IMR-90 (cell line): ENCODE data around the gene DESI1. TPM values are rescaled to one million over a fixed set of nuclear protein-coding genes. Genes with fewer than 3 reads are reported as not detected.

Experiments used
- ATAC-seq: fragments of 200-7000 bp; cut with Tn5 transposase; 2 replicates; pipeline ENCODE4 v1.9.1; 2020; ENCODE audit warnings: low read depth, mild to moderate bottlenecking, moderate library complexity
- BruUV-seq: library from RNA; stranded (reverse); fragments of 400-500 nt; replicated peaks from 2 replicates; lab custom pipeline; 2021; lab: Mats Ljungman, UMichigan
- CTCF ChIA-PET: fragments of 300-600 bp; formaldehyde crosslinking; extraction: SDS; loops from one replicate; lab custom pipeline; 2021; ENCODE audit warnings: antibody characterized with exemption; lab: Yijun Ruan, JAX
- POLR2A ChIA-PET: fragments of 300-600 bp; sonication (Branson Sonifier 250); formaldehyde crosslinking; loops from one replicate; lab custom pipeline; 2022; ENCODE audit warnings: antibody characterized with exemption; ENCODE audit not compliant: unreplicated experiment; lab: Charles Lee
- DNase-seq: peaks from one replicate; pipeline ENCODE4 v3.0.0; 2013
- H2AFZ ChIP-seq: replicated peaks from 2 replicates; pipeline ENCODE3; 2013; ENCODE audit warnings: low read length, mild to moderate bottlenecking; ENCODE audit not compliant: poor library complexity
- H2AK5ac ChIP-seq: 2 replicates; pipeline ENCODE4 v1.6.1; 2013; ENCODE audit warnings: low read depth, low read length, inconsistent platforms
- H2AK9ac ChIP-seq: replicated peaks from 2 replicates; pipeline ENCODE3; 2013; ENCODE audit warnings: mild to moderate bottlenecking, low read depth, low read length, moderate library complexity; ENCODE audit not compliant: poor library complexity
- H2BK120ac ChIP-seq: 2 replicates; pipeline ENCODE4 v1.6.1; 2013; ENCODE audit warnings: low read depth, low read length, inconsistent platforms
- H2BK15ac ChIP-seq: 3 replicates; pipeline ENCODE4 v1.6.1; 2013; ENCODE audit warnings: low read depth, low read length, inconsistent platforms
- H2BK20ac ChIP-seq: 2 replicates; pipeline ENCODE4 v1.6.1; 2013; ENCODE audit warnings: low read depth, mild to moderate bottlenecking, inconsistent platforms, low read length, moderate library complexity
- H2BK5ac ChIP-seq: 2 replicates; pipeline ENCODE4 v1.6.1; 2013; ENCODE audit warnings: mild to moderate bottlenecking, low read depth, low read length, inconsistent platforms; ENCODE audit not compliant: poor library complexity, severe bottlenecking
- H3K14ac ChIP-seq: replicated peaks from 2 replicates; pipeline ENCODE4 v1.6.1; 2013; ENCODE audit warnings: low read depth, low read length, inconsistent platforms
- H3K18ac ChIP-seq: 2 replicates; pipeline ENCODE4 v1.6.1; 2013; ENCODE audit warnings: low read depth, low read length, control low read depth
- H3K23ac ChIP-seq: 2 replicates; pipeline ENCODE4 v1.6.1; 2013; ENCODE audit warnings: low read depth, low read length, inconsistent platforms
- H3K27ac ChIP-seq: 2 replicates; pipeline ENCODE4 v1.5.1; 2013; ENCODE audit warnings: mild to moderate bottlenecking, control low read depth, low read length; ENCODE audit not compliant: insufficient read depth
- H3K27me3 ChIP-seq: 2 replicates; pipeline ENCODE4 v1.6.1; 2013; ENCODE audit warnings: low read length; ENCODE audit not compliant: control insufficient read depth, insufficient read depth
- H3K36me3 ChIP-seq: 2 replicates; pipeline ENCODE4 v1.6.1; 2013; ENCODE audit warnings: low read length, mixed read lengths; ENCODE audit not compliant: control insufficient read depth, insufficient read depth
- H3K4ac ChIP-seq: 2 replicates; pipeline ENCODE4 v1.6.1; 2013; ENCODE audit warnings: low read depth, low read length, inconsistent platforms
- H3K4me1 ChIP-seq: 2 replicates; pipeline ENCODE4 v1.6.1; 2013; ENCODE audit warnings: low read length, mixed read lengths; ENCODE audit not compliant: control insufficient read depth, insufficient read depth
- H3K4me2 ChIP-seq: 2 replicates; pipeline ENCODE4 v1.6.1; 2013; ENCODE audit warnings: low read depth, mild to moderate bottlenecking, control low read depth, low read length, moderate library complexity
- H3K4me3 ChIP-seq: 2 replicates; pipeline ENCODE4 v1.5.1; 2013; ENCODE audit warnings: low read depth, mild to moderate bottlenecking, control low read depth, low read length, moderate library complexity; ENCODE audit not compliant: insufficient read depth
- H3K56ac ChIP-seq: 2 replicates; pipeline ENCODE4 v1.6.1; 2013; ENCODE audit warnings: low read length, inconsistent platforms; ENCODE audit not compliant: insufficient read depth; ENCODE audit errors: extremely low read depth
- H3K79me1 ChIP-seq, 2 experiments: 2 replicates each; pipeline ENCODE4 v1.6.1; 2013; ENCODE audit warnings: low read length in 2 of 2, inconsistent platforms in 1 of 2, low read depth in 1 of 2
- H3K9ac ChIP-seq: 2 replicates; pipeline ENCODE4 v1.6.1; 2013; ENCODE audit warnings: low read depth, low read length, control low read depth
- H3K9me1 ChIP-seq: 2 replicates; pipeline ENCODE4 v1.6.1; 2013; ENCODE audit warnings: low read length, inconsistent platforms; ENCODE audit not compliant: insufficient read depth
- H3K9me3 ChIP-seq: 2 replicates; pipeline ENCODE4 v1.6.1; 2013; ENCODE audit warnings: low read length; ENCODE audit not compliant: control insufficient read depth, insufficient read depth
- H4K20me1 ChIP-seq: 2 replicates; pipeline ENCODE4 v1.6.1; 2013; ENCODE audit warnings: low read length, inconsistent platforms; ENCODE audit not compliant: insufficient read depth
- H4K5ac ChIP-seq: 2 replicates; pipeline ENCODE4 v1.6.1; 2013; ENCODE audit warnings: mild to moderate bottlenecking, low read depth, low read length, control low read depth
- H4K8ac ChIP-seq, 2 experiments: 2 replicates each; pipeline ENCODE4 v1.6.1; 2013; ENCODE audit warnings: low read depth in 2 of 2, low read length in 2 of 2, control low read depth in 1 of 2, inconsistent platforms in 1 of 2
- H4K91ac ChIP-seq: 2 replicates; pipeline ENCODE4 v1.6.1; 2013; ENCODE audit warnings: low read depth, low read length, inconsistent platforms; ENCODE audit not compliant: insufficient read depth
- BHLHE40 ChIP-seq: fragments of 150-350 bp; IDR thresholded peaks from 2 replicates; pipeline ENCODE4 v1.6.1; 2016; ENCODE audit warnings: mild to moderate bottlenecking, low read depth, low read length
- CEBPB ChIP-seq: IDR thresholded peaks from 2 replicates; pipeline ENCODE4 v1.6.1; 2012; ENCODE audit warnings: low read depth, low read length, improper control_type of control experiment
- CHD1 ChIP-seq: IDR thresholded peaks from 2 replicates; pipeline ENCODE4 v1.6.1; 2012; ENCODE audit warnings: low read depth, low read length, improper control_type of control experiment
- MAFK ChIP-seq: IDR thresholded peaks from 2 replicates; pipeline ENCODE4 v1.6.1; 2012; ENCODE audit warnings: low read depth, low read length, improper control_type of control experiment
- MAZ ChIP-seq: IDR thresholded peaks from 2 replicates; pipeline ENCODE4 v1.6.1; 2012; ENCODE audit warnings: low read depth, mild to moderate bottlenecking, low read length, improper control_type of control experiment, moderate library complexity, borderline replicate concordance
- MXI1 ChIP-seq: IDR thresholded peaks from 2 replicates; pipeline ENCODE4 v1.6.1; 2012; ENCODE audit warnings: low read depth, mild to moderate bottlenecking, low read length, moderate library complexity, borderline replicate concordance
- RAD21 ChIP-seq: IDR thresholded peaks from 2 replicates; pipeline ENCODE4 v1.6.1; 2012; ENCODE audit warnings: low read length, improper control_type of control experiment
- RCOR1 ChIP-seq: IDR thresholded peaks from 2 replicates; pipeline ENCODE4 v1.6.1; 2012; ENCODE audit warnings: mild to moderate bottlenecking, low read length, improper control_type of control experiment; ENCODE audit not compliant: insufficient replicate concordance
- RFX5 ChIP-seq: IDR thresholded peaks from 2 replicates; pipeline ENCODE4 v1.8.0; 2012; ENCODE audit warnings: low read depth, mild to moderate bottlenecking, low read length, moderate library complexity
- SMC3 ChIP-seq: fragments of 150-350 bp; IDR thresholded peaks from 2 replicates; pipeline ENCODE4 v1.6.1; 2016; ENCODE audit warnings: low read depth, mild to moderate bottlenecking, antibody characterized with exemption, low read length, moderate library complexity
- WGBS, 2 experiments: methylation state at CpG; one replicate each; pipeline versions ENCODE4 v1.1.5 to v1.1.7; 2013; ENCODE audit warnings: missing lambda C conversion rate in 2 of 2; ENCODE audit not compliant: insufficient read length in 1 of 2; ENCODE audit errors: extremely low coverage in 2 of 2; 5-methylcytosine and 5-hydroxymethylcytosine counted together
- dilution Hi-C: fragments of 300-500 bp; cut with HindIII; formaldehyde crosslinking; loops from one replicate; pipeline ENCODE4 v1.14.3; 2018; ENCODE audit warnings: low sequenced_read_pairs; ENCODE audit not compliant: unreplicated experiment
- in situ Hi-C: fragments of 300-500 bp; cut with MboI; formaldehyde crosslinking; loops from 3 replicates; pipeline ENCODE4 v1.14.3; 2019; ENCODE audit warnings: low sequenced_read_pairs, inconsistent platforms, mixed read lengths
- intact Hi-C: fragments of 100-400 bp; cut with micrococcal nuclease; formaldehyde crosslinking; loops from 2 replicates; pipeline ENCODE4 v1.10.0; 2022
- polyA plus RNA-seq, 3 experiments: library from polyadenylated mRNA; depleted of rRNA; stranded (reverse); fragments of >200 nt; gene quantifications; 2 replicates each; pipeline ENCODE4 v1.2.3, GENCODE V29; 2012; ENCODE audit warnings: low replicate concordance in 1 of 3
- total RNA-seq: library from RNA; depleted of rRNA; stranded (reverse); fragments of >200 nt; gene quantifications from 2 replicates; pipeline ENCODE4 v1.2.3, GENCODE V29; 2012
- TF ChIP-seq, protein P1 (sequence below): fragments of 150-350 bp; IDR thresholded peaks from 2 replicates; pipeline ENCODE4 v1.6.1; 2016; ENCODE audit warnings: low read depth, mild to moderate bottlenecking, low read length, moderate library complexity, borderline replicate concordance

Gene DESI1
- total and polyA plus RNA-seq, 2 of the 4 experiments (the other 2 are of a cell fraction): 14.5 to 24.9 TPM

GRCh38 chr22:41556561-41556960 lies 64.3 kb downstream of the DESI1 start:
- Histone ChIP-seq H2AFZ (peak overlapping the region; percentile 76), H2BK120ac (peak overlapping the region; percentile 100), H3K23ac (peak overlapping the region; percentile 98), H2BK5ac (peak overlapping the region; percentile 97), H3K36me3 (no peaks in the 10 kb centered on the region), H3K4me1 (peaks cover 26% of the 10 kb centered on the region), H3K56ac (peak overlapping the region; percentile 98), H3K4me2 (no peak overlapping the region), H3K79me1 (peaks cover 4 to 43% of the 10 kb centered on the region in 2 experiments; a peak in 3 of 4 replicates), H3K9ac (no peak overlapping the region), H4K8ac (peak overlapping the region; percentile 96 to 98), H4K20me1 (no peaks in the 10 kb centered on the region; the same call in 1 of the 2 replicates), H2BK20ac (peak overlapping the region; percentile 100), H3K27me3 (no peaks in the 10 kb centered on the region), H3K9me3 (no peaks in the 10 kb centered on the region), H3K9me1 (peaks cover 25% of the 10 kb centered on the region), H3K4ac (peak overlapping the region; percentile 100), H3K14ac (peak overlapping the region; percentile 97), H4K91ac (peak overlapping the region; percentile 100), H4K5ac (peak overlapping the region; percentile 99), H3K4me3 (no peak overlapping the region), H3K27ac (peak overlapping the region; percentile 99), H3K18ac (peak overlapping the region; percentile 98), H2BK15ac (peak overlapping the region; percentile 100), H2AK5ac (peak overlapping the region; percentile 100), H2AK9ac (peak overlapping the region; percentile 98)
- no TSS peak for BruUV-seq
- no peak for ATAC-seq
- POLR2A ChIA-PET: no interaction called here
- dilution Hi-C loops (no loop called here), intact Hi-C loops (no loop called here), in situ Hi-C loops (no loop called here)
- CTCF ChIA-PET: interaction anchor here (1.2 to 2.2 kb wide), 2 partner anchors 13 to 153 kb away, joined by 4 to 8 read pairs; partner anchors contain the start of gene POLR3H
- TF ChIP-seq BHLHE40: no peak
- TF ChIP-seq RCOR1: no peak
- TF ChIP-seq RFX5: no peak
- no peak for TF ChIP-seq CHD1
- no peak for TF ChIP-seq SMC3
- TF ChIP-seq, protein P1, sequence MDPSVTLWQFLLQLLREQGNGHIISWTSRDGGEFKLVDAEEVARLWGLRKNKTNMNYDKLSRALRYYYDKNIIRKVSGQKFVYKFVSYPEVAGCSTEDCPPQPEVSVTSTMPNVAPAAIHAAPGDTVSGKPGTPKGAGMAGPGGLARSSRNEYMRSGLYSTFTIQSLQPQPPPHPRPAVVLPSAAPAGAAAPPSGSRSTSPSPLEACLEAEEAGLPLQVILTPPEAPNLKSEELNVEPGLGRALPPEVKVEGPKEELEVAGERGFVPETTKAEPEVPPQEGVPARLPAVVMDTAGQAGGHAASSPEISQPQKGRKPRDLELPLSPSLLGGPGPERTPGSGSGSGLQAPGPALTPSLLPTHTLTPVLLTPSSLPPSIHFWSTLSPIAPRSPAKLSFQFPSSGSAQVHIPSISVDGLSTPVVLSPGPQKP: no peak
- TF ChIP-seq MAZ: no peak
- no peak for TF ChIP-seq RAD21
- no peak for TF ChIP-seq MXI1
- no peak for TF ChIP-seq CEBPB
- no peak for TF ChIP-seq MAFK
- 80% methylated on average over 3 of the region's 10 CpGs; no CpG with 5 or more reads in 1 of the 2 experiments for WGBS, 2 experiments
- no peak for DNase-seq
